Transverse colon (tissue), 4 donors: Measurements from ENCODE around the gene CADM4. TPM values are rescaled to one million over a fixed set of nuclear protein-coding genes. Genes with fewer than 3 reads are reported as not detected.

Source experiments
- DNase-seq: peaks from one replicate; pipeline ENCODE4 v3.0.0-alpha.2; 2019
- H3K27ac ChIP-seq, 4 donors: fragments of 200-600 bp; sonication (generic); 2 replicates each; pipeline ENCODE4 v1.5.1; 2016 to 2018; ENCODE audit warnings: inconsistent platforms in 4 of 4
- H3K27me3 ChIP-seq: fragments of 200-600 bp; sonication (generic); 2 replicates; pipeline ENCODE4 v1.5.1; 2017; ENCODE audit warnings: inconsistent platforms
- H3K36me3 ChIP-seq, 4 donors: fragments of 200-600 bp; sonication (generic); 2 replicates each; pipeline ENCODE4 v1.5.1; 2017 to 2019; ENCODE audit warnings: inconsistent platforms in 4 of 4
- H3K4me1 ChIP-seq, 4 donors: fragments of 200-600 bp; sonication (generic); 2 replicates each; pipeline ENCODE4 v1.5.1; 2017 to 2020; ENCODE audit warnings: inconsistent platforms in 4 of 4
- H3K4me3 ChIP-seq, 4 donors: fragments of 200-600 bp; sonication (generic); 1 replicate in 1 of 4; 2 replicates in 3 of 4; pipeline versions ENCODE4 v1.5.1 to v1.6.1; 2017 to 2019; ENCODE audit warnings: inconsistent platforms in 4 of 4
- H3K9me3 ChIP-seq, 2 donors: fragments of 200-600 bp; sonication (generic); 2 replicates each; pipeline ENCODE4 v1.5.1; 2017 to 2019; ENCODE audit warnings: inconsistent platforms in 2 of 2
- EP300 ChIP-seq: sonication (generic); formaldehyde crosslinking; IDR thresholded peaks from one replicate; pipeline ENCODE4 v1.6.1; 2017; ENCODE audit warnings: antibody characterized with exemption, low read depth
- POLR2A ChIP-seq: fragments of 450-650 bp; IDR thresholded peaks from one replicate; pipeline ENCODE4 v1.6.1; 2016; ENCODE audit warnings: antibody characterized with exemption, mild to moderate bottlenecking, moderate library complexity
- POLR2AphosphoS5 ChIP-seq, 3 donors: sonication (generic); formaldehyde crosslinking; IDR thresholded peaks; one replicate each; pipeline ENCODE4 v1.6.1; 2016; ENCODE audit warnings: antibody characterized with exemption in 3 of 3
- WGBS, 2 donors: methylation state at CpG; one replicate each; pipeline ENCODE4 v1.1.5; 2018; ENCODE audit warnings: low coverage in 1 of 2; 5-methylcytosine and 5-hydroxymethylcytosine counted together
- in situ Hi-C, 4 donors: fragments of 200-750 bp; cut with MboI; loops; one replicate each; pipeline versions ENCODE4 v1.15.0 to v1.15.1; 2017; ENCODE audit warnings: low sequenced_read_pairs in 3 of 4, low pct_ligation_motif_present in 1 of 4, low pct_unique_long_range_greater_than_20kb in 1 of 4
- intact Hi-C: fragments of 100-400 bp; cut with DNase I; formaldehyde crosslinking; loops from one replicate; pipeline ENCODE4 v1.15.1; 2023; ENCODE audit warnings: low total_unique reads
- total RNA-seq, 4 donors: library from RNA; depleted of rRNA; stranded (reverse); fragments of >200 nt; gene quantifications; one replicate each; pipeline ENCODE4 v1.1.0, GENCODE V29; 2016
- TF ChIP-seq, protein P1 (sequence below), 5 experiments: fragments of 200-600 bp in 3 of 5; fragments of 450-650 bp in 2 of 5; sonication (generic) in 3 of 5; IDR thresholded peaks; 1 replicate in 2 of 5; 2 replicates in 3 of 5; pipeline ENCODE4 v1.5.1; 2016 to 2017; ENCODE audit warnings: antibody characterized with exemption in 5 of 5, inconsistent platforms in 3 of 5, mild to moderate bottlenecking in 2 of 5, moderate library complexity in 1 of 5

CADM4 gene
- total RNA-seq, 4 donors from 2014 or later, result 2.5 to 4.0 (median 3.7) TPM; not detected in 1

DNA sequence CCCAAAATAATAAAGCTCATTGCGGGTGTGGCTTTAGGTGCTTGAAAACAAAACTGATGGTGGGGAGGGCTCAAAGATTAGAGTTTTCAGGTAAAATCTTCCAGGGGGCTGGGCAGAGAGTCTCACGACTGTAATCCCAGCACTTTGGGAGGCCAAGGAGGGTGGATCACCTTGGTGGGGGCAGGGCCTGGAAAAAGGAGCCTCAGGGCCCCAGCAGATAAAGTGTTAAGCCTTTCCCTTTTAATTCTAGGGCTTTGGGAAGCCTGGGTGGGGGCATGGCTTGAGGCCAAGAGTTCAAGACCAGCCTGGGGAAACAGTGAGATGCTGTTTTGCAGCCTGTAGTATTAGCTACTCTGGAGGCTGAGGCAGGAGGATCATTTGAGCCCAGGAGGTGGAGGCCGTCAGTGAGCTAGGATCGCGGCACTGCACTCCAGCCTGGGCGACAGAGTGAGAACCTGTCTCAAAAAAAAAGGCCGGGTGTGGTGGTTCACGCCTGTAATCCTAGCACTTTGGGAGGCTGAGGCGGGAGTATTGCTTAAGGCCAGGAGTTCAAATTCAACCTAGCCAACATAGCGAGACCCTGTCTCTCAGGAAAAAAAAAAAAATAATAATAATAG is 45.5 kb downstream of the CADM4 start:
- TF ChIP-seq POLR2AphosphoS5 (IDR thresholded peaks at IDR 0.05) (no peak), EP300 (no peak), POLR2A (no peak)
- Histone ChIP-seq H3K9me3 (no peaks in the 10 kb centered on the region), H3K4me1 (peaks cover 25 to 40% (median 31%) of the 10 kb centered on the region in 4 donors), H3K4me3 (peak overlapping the region in 3 of 4 donors; percentile 50 to 88 (median 75)), H3K36me3 (peaks cover 0 to 17% (median 6%) of the 10 kb centered on the region in 4 donors), H3K27ac (peak overlapping the region; percentile 86 to 98 (median 96)), H3K27me3 (no peaks in the 10 kb centered on the region)
- WGBS, 2 donors, result 88 to 89% methylated on average over 3 to 10 of the region's 10 CpGs
- no peak for DNase-seq
- intact Hi-C loops (loop anchor here (10.0 kb wide), 1 partner anchor 59 kb away; the partner anchor contains the start of gene ZNF575), in situ Hi-C loops (no loop called here)

DNA sequence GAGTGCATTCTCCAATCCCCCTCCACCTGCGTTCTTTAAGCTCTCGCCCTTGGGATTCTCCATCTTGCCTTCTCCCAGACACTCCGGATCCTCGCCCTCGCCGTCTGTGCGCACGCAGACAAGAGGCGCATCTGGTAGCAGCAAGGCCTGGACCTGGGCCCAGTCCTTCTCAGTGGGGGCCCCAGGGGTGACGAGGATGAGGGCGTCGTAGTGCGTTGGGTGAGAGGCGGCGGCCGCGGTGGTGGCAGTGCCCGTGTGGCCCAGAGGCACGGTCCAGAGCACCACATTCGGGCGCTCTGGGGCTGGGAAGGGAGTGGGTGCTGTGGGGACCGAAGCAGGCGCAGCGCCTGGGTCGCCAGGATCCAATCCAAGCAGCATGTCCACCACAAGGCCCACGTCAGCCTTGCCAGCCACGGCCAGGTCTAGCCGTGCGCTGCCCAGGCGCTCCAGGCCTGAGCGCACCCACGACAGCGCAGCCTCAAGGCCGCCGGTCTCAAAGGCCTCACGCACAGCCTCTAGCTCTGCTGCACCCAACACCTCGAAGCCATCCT is 46.8 kb downstream of the CADM4 start:
- Histone ChIP-seq H3K27ac (no peak overlapping the region), H3K9me3 (no peaks in the 10 kb centered on the region), H3K27me3 (no peaks in the 10 kb centered on the region), H3K36me3 (peaks cover 0 to 14% (median 6%) of the 10 kb centered on the region in 4 donors), H3K4me1 (peaks cover 25 to 36% (median 29%) of the 10 kb centered on the region in 4 donors), H3K4me3 (no peak overlapping the region)
- no peak for DNase-seq
- 96 to 100% methylated on average over 2 to 32 of the region's 37 CpGs for WGBS, 2 donors
- intact Hi-C loops (loop anchor here (1.0 to 10.0 kb wide), 2 partner anchors 33 to 58 kb away; partner anchors contain the start of gene ZNF575), in situ Hi-C loops (no loop called here)
- TF ChIP-seq POLR2AphosphoS5 (IDR thresholded peaks at IDR 0.05), result no peak
- TF ChIP-seq, protein P1, sequence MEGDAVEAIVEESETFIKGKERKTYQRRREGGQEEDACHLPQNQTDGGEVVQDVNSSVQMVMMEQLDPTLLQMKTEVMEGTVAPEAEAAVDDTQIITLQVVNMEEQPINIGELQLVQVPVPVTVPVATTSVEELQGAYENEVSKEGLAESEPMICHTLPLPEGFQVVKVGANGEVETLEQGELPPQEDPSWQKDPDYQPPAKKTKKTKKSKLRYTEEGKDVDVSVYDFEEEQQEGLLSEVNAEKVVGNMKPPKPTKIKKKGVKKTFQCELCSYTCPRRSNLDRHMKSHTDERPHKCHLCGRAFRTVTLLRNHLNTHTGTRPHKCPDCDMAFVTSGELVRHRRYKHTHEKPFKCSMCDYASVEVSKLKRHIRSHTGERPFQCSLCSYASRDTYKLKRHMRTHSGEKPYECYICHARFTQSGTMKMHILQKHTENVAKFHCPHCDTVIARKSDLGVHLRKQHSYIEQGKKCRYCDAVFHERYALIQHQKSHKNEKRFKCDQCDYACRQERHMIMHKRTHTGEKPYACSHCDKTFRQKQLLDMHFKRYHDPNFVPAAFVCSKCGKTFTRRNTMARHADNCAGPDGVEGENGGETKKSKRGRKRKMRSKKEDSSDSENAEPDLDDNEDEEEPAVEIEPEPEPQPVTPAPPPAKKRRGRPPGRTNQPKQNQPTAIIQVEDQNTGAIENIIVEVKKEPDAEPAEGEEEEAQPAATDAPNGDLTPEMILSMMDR (IDR thresholded peaks at IDR 0.05), result no peak

DNA sequence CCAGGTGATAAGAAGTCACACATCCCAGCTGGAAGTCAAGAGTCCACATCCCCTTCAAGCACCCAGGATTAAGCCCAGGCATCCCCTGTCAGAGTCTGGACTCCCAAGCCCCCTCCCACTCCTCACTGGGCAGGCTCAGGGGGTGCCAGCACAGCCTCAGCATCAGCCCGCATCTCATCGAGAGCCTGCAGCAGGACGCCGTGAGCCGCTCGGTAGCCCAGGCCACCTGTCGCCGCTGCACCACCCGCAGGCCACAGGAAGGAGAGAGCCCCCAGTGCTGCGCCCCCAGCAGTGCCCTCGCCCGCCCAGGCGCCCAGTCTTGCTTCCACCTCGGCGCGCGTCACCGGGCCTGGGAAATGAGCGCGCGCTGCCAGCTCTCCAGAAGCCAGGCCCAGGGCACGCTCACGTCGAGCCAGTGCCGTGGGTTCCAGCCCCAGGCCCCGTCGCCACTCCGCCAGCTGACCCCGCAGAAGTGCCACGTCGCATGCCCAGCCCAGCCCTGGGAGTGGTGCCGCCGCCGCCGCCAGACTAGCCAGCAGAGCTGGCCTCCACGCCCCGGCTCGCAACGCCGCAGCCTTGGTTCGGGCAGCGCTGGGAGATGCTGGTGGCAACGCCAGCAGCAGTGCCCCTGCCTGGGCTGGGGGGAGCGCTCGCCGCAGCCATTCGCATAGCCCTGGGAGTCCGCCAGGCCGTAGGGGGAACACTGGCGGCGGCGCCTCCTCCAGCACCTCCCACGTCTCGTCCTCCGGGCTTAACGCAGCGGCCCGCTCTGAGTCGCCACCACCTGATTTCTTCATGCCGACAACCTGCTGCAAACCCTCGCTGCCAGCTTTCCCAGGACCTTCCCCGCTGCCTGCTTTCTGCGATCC is 47.5 kb downstream of the CADM4 start:
- Histone ChIP-seq H3K4me3 (no peak overlapping the region), H3K9me3 (no peaks in the 10 kb centered on the region), H3K27ac (no peak overlapping the region), H3K4me1 (peaks cover 18 to 29% (median 22%) of the 10 kb centered on the region in 4 donors), H3K36me3 (peaks cover 0 to 14% (median 6%) of the 10 kb centered on the region in 4 donors), H3K27me3 (no peaks in the 10 kb centered on the region)
- DNase-seq, result no peak
- in situ Hi-C loops (no loop called here), intact Hi-C loops (loop anchor here (1.0 to 10.0 kb wide), 2 partner anchors 32 to 57 kb away; partner anchors contain the start of gene ZNF575)
- no peak for TF ChIP-seq POLR2AphosphoS5 (IDR thresholded peaks at IDR 0.05)
- no peak for TF ChIP-seq POLR2A
- TF ChIP-seq, protein P1 (IDR thresholded peaks at IDR 0.05), result no peak
- TF ChIP-seq EP300, result no peak
- WGBS, 2 donors, result 97 to 99% methylated on average over 6 to 44 of the region's 63 CpGs

DNA sequence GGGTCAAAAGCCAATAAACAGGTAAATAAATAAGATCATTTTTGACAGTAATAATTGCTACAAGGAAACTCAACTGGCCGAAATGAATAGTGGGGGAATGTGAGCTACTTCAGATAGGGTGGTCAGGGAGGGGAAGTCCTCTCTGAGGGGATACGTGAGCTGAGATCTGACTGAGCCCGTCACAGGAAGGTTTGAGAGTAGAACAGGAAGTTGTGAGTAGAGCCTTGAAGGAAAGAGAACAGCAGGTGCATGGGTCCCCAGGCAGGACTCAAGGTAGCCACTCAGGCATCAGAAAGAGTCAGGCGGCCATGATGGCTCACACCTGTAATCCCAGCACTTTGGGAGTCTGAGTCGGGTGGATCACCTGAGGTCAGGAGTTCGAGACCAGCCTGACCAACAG is 50.0 kb downstream of the CADM4 start:
- peaks cover 9 to 17% (median 11%) of the 10 kb centered on the region in 4 donors for H3K4me1 ChIP-seq
- H3K9me3 ChIP-seq, result no peaks in the 10 kb centered on the region
- peaks cover 0 to 14% (median 6%) of the 10 kb centered on the region in 4 donors for H3K36me3 ChIP-seq
- TF ChIP-seq, protein P1 (IDR thresholded peaks at IDR 0.05), result no peak
- TF ChIP-seq POLR2A, result no peak
- TF ChIP-seq POLR2AphosphoS5 (IDR thresholded peaks at IDR 0.05), result no peak
- TF ChIP-seq EP300, result no peak
- no peak overlapping the region for H3K27ac ChIP-seq
- H3K4me3 ChIP-seq, result no peak overlapping the region
- in situ Hi-C loops (no loop called here), intact Hi-C loops (loop anchor here (10.0 kb wide), 1 partner anchor 55 kb away; the partner anchor contains the start of gene ZNF575)
- no peaks in the 10 kb centered on the region for H3K27me3 ChIP-seq
- DNase-seq, result no peak
- 49 to 70% methylated on average over 3 to 6 of the region's 6 CpGs for WGBS, 2 donors
